ENCODE data around the gene PRB2.

- TF ChIP-seq POLR2A (IDR thresholded peaks at IDR 0.05), result no peak
- TF ChIP-seq CTCF (IDR thresholded peaks at IDR 0.05), result no peak
These were observed 38.3 kb upstream of the PRB2 start for GRCh38 chr12:11433664-11434063.
